Muscle of leg (tissue), 11 donors: Measurements from ENCODE around the gene PRKRA. TPM values are rescaled to one million over a fixed set of nuclear protein-coding genes. Genes with fewer than 3 reads are reported as not detected.
"Not testable (repeated sequence)": the region's sequence is repeated elsewhere in the genome, so short reads cannot be mapped to it uniquely, and the experiment has no call there.

Experiments
- DNase-seq: peaks from one replicate; pipeline ENCODE4 v3.0.0; 2013
- H3K27ac ChIP-seq: one replicate; pipeline ENCODE4 v1.5.1; 2013; ENCODE audit warnings: mild to moderate bottlenecking, low read length, control low read depth
- H3K27me3 ChIP-seq: one replicate; pipeline ENCODE4 v1.6.1; 2013; ENCODE audit warnings: low read length; ENCODE audit not compliant: control insufficient read depth, insufficient read depth
- H3K36me3 ChIP-seq: one replicate; pipeline ENCODE4 v1.6.1; 2013; ENCODE audit warnings: low read length; ENCODE audit not compliant: control insufficient read depth, insufficient read depth
- H3K4me1 ChIP-seq: one replicate; pipeline ENCODE4 v1.6.1; 2013; ENCODE audit warnings: low read length; ENCODE audit not compliant: control insufficient read depth, insufficient read depth
- H3K4me3 ChIP-seq: one replicate; pipeline ENCODE4 v1.5.1; 2013; ENCODE audit warnings: low read length, control low read depth
- H3K9me3 ChIP-seq: replicated peaks from 2 replicates; pipeline ENCODE4 v1.6.1; 2013; ENCODE audit warnings: low read depth, low read length; ENCODE audit not compliant: control insufficient read depth
- WGBS: methylation state at CpG from one replicate; pipeline ENCODE4 v1.1.5; 2013; ENCODE audit warnings: missing lambda C conversion rate; ENCODE audit not compliant: insufficient coverage; 5-methylcytosine and 5-hydroxymethylcytosine counted together
- polyA plus RNA-seq, 8 donors: library from polyadenylated mRNA; unstranded; fragments of 120-200 nt; gene quantifications; one replicate each; pipeline versions ENCODE4 v1.2.1 to v1.2.3, GENCODE V29; 2013; ENCODE audit warnings: inconsistent platforms in 1 of 8, low replicate concordance in 1 of 8; ENCODE audit not compliant: insufficient read length in 8 of 8, insufficient read depth in 1 of 8
- total RNA-seq: library from RNA; stranded (reverse); fragments of 120-200 nt; gene quantifications from one replicate; pipeline ENCODE4 v1.2.4, GENCODE V29; 2013

The PRKRA gene
- total and polyA plus RNA-seq, 9 donors = 41.0 to 56.1 (median 48.5) TPM

DNA sequence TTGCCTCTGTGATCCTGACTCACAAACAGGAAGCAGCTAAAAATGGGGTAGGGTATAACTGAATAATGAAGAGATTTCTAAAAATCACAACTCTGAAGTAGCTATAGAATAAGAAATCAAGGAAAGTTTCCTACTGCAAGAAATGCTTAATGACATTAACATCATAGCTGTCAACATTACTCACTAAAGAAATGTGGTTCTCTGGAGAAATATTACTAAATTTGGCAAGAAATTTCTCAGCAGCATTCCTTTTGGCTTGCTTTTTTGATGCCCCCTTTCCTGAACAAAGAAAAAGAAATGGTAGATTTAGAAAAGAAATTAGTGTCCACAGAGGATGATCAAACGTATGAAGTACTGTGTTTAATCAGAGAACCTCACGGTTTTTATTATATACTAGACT, 9.5 kb downstream of the PRKRA start:
- H3K9me3 ChIP-seq = no peaks in the 10 kb centered on the region
- DNase-seq = no peak
- no CpG with 5 or more reads among the region's 2 CpGs for WGBS
- peaks cover 36% of the 10 kb centered on the region for H3K36me3 ChIP-seq
- H3K4me1 ChIP-seq = no peaks in the 10 kb centered on the region
- H3K27me3 ChIP-seq = no peaks in the 10 kb centered on the region
- H3K4me3 ChIP-seq = no peak overlapping the region
- H3K27ac ChIP-seq = no peak overlapping the region

DNA sequence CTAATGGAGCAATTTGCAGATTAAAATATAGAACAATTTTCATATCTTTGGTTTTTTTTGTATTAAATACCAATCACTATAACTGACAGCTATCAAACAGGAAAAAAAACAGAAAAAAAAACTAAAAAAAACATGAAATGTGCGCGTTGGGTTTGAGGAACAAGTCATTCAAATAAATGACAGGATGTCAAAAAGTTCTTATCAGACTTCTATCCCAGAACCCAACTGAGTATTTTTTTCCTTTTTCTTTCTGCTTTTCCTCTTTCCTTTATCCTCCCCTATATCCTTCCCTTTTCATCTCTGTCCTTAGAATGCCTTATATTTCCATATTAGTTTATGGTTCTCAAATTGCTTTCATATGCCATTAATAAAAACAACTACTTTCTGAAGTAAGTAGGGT, 14.3 kb downstream of the PRKRA start:
- Histone ChIP-seq H3K4me1 (no peaks in the 10 kb centered on the region), H3K27me3 (no peaks in the 10 kb centered on the region), H3K27ac (no peak overlapping the region), H3K36me3 (peaks cover 40% of the 10 kb centered on the region), H3K9me3 (no peaks in the 10 kb centered on the region), H3K4me3 (no peak overlapping the region)
- 83% methylated on average over 2 of the region's 2 CpGs for WGBS
- no peak for DNase-seq

DNA sequence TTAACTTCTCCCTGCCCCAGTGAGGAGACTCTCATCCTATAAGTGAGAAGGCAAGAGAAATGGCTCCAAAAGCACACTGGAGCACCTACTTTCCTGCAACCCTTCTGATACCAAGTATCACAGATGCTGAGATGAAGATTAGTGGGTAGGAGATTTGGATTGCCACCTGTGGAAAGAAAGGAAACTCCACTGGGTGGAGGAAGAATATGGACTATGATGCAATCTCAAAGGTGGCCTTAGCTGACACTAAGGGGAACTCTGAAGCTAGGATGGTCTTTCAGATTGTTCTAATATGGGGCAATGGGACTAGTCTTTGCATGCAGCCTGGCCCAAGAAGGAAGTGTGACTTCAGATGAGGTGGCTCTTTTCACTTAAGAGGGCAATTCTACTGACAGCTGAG, 21.6 kb downstream of the PRKRA start:
- H3K4me1 ChIP-seq = no peaks in the 10 kb centered on the region
- no peak overlapping the region for H3K4me3 ChIP-seq
- no peak for DNase-seq
- no peaks in the 10 kb centered on the region for H3K27me3 ChIP-seq
- peaks cover 3% of the 10 kb centered on the region for H3K9me3 ChIP-seq
- H3K27ac ChIP-seq = no peak overlapping the region
- peaks cover 52% of the 10 kb centered on the region for H3K36me3 ChIP-seq

DNA sequence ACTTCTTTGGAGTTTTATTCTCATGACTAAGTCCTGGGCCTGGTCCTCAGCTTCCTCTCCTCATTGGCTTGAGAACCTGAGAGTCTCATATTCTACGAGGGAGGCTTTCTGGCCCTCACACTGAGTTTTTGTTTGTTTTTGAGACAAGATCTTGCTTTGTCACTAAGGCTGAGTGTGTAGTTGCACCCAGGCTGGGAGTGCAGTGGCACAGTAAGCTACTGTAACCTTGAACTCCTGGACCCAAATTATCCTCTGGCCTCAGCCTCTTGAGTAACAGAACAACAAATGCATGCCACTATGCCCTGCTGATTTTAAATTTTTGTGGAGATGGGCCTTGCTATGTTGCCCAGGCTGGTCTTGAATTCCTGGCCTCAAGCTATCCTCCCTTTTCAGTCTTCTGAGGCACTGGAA, 22.6 kb downstream of the PRKRA start:
- no CpG with 5 or more reads among the region's 1 CpG for WGBS
- peaks cover 44% of the 10 kb centered on the region for H3K36me3 ChIP-seq
- no peaks in the 10 kb centered on the region for H3K4me1 ChIP-seq
- no peak for DNase-seq
- H3K27ac ChIP-seq = no peak overlapping the region
- H3K27me3 ChIP-seq = no peaks in the 10 kb centered on the region
- peaks cover 3% of the 10 kb centered on the region for H3K9me3 ChIP-seq
- H3K4me3 ChIP-seq = no peak overlapping the region

DNA sequence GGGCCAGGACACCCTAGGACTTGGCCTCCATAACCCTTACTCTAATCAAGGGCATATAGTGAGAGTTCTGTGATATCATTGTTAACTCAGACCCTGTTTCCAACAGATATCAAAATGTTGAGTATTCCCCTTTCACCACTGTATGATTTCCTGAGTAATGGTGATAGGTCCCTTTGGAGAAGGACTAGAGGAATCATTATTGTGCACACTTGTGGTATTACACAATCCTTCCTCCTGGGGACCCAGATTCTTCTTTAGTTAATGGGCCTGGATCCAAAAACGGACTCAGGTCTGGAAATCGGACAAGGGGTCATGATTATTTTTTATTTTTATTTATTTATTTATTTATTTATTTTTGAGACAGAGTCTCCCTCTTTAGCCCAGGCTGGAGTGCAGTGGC, 23.5 kb downstream of the PRKRA start:
- peaks cover 3% of the 10 kb centered on the region for H3K9me3 ChIP-seq
- DNase-seq = no peak
- no CpG with 5 or more reads among the region's 2 CpGs for WGBS
- no peaks in the 10 kb centered on the region for H3K4me1 ChIP-seq
- peaks cover 41% of the 10 kb centered on the region for H3K36me3 ChIP-seq
- H3K27me3 ChIP-seq = no peaks in the 10 kb centered on the region
- H3K4me3 ChIP-seq = no peak overlapping the region
- no peak overlapping the region for H3K27ac ChIP-seq

DNA sequence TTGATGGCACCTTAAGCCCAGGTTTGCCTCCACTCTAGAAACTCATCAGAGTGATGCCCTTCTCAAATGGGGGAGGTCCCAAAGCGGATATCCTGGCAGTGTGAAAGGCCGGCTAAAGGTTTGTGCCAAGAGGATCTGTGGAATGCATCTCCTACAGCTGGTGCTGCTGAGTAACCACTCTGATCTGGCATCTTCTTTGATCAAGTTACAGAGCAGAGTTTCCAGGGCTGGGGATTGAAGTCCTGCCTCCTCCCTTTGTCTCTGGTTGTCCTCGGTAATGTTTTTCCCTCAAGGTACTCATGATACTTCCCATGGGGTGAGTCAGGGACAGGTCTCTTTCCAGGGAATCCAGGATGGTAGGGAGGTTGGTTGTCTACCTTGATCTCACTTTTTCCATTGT, 24.6 kb downstream of the PRKRA start:
- Histone ChIP-seq H3K4me3 (no peak overlapping the region), H3K4me1 (no peaks in the 10 kb centered on the region), H3K27ac (no peak overlapping the region), H3K36me3 (peaks cover 38% of the 10 kb centered on the region), H3K27me3 (no peaks in the 10 kb centered on the region), H3K9me3 (peaks cover 3% of the 10 kb centered on the region)
- no peak for DNase-seq
- WGBS = 100% methylated on average over 2 of the region's 3 CpGs

DNA sequence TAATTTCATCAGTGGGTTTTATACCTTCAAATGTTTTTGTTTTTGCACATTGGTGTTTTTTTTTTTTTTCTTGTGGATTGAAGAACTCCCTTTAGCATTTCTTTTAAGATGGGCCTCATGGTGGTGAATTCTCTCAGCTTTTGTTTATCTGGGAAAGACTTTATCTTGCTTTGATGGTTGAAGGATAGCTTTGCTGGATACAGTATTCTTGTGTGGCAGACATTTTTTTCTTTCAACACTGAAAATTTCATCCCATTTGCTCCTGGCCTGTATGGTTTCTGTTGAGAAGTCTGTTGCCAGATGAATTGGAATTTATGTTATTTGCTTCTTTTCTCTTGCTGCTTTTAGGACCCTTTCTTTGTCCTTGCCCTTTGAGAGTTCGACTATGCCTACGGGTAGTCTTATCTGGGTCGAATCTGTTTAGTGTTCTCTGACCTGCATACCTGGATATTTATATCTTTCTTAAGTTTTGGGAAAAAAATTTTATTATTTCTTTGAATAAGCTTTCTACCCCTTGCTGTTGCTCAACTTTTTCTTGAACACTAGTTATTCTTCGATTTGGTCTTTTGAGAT, 25.6 kb downstream of the PRKRA start:
- Histone ChIP-seq H3K36me3 (peaks cover 32% of the 10 kb centered on the region), H3K9me3 (peaks cover 3% of the 10 kb centered on the region), H3K4me1 (no peaks in the 10 kb centered on the region), H3K27ac (no peak overlapping the region), H3K27me3 (no peaks in the 10 kb centered on the region), H3K4me3 (no peak overlapping the region)
- no CpG with 5 or more reads among the region's 4 CpGs for WGBS
- DNase-seq = no peak

DNA sequence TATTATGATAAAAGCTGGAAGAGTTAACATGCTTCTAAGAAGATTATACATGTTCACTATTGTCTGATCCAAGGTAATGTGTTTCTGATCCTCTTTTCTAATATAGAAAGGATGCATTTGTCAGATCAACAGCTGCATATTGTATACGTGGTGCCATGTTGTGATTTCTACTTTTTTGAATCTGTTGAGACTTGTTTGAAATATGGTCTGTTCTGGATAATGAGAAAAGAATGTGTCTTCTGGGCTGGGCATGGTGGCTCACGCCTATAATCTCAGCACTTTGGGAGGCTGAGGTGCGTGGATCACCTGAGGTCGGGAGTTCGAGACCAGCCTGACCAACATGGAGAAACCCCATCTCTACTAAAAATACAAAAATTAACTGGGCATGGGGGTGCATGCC, 27.2 kb downstream of the PRKRA start:
- peaks cover 24% of the 10 kb centered on the region for H3K36me3 ChIP-seq
- not testable (repeated sequence) for DNase-seq, H3K27ac ChIP-seq, H3K4me3 ChIP-seq, H3K4me1 ChIP-seq, H3K9me3 ChIP-seq, H3K27me3 ChIP-seq
- WGBS = 100% methylated on average over 1 of the region's 5 CpGs

DNA sequence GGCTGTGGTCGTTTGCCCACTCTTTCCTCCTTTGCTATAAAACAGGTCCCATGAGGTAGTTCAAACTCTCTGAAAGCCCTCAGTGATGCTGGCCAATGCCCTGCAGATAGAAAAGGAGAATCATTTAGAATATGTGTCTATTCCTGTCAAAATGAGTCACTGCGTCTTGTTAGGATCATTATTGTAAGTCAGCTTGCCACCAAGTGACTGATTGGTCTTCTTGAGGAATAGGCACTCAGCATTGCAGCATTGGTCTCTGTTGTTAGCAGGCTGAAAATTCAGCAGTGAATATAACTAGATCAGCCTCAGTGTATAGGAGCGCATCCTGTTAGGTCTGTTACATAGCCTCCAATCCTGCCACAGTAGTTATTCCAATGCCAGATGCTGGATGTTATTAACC, 28.9 kb downstream of the PRKRA start:
- Histone ChIP-seq H3K4me1 (no peaks in the 10 kb centered on the region), H3K27me3 (no peaks in the 10 kb centered on the region), H3K4me3 (no peak overlapping the region), H3K9me3 (peaks cover 3% of the 10 kb centered on the region), H3K27ac (no peak overlapping the region), H3K36me3 (peaks cover 11% of the 10 kb centered on the region)
- no peak for DNase-seq
- WGBS = 100% methylated on average over 1 of the region's 3 CpGs

DNA sequence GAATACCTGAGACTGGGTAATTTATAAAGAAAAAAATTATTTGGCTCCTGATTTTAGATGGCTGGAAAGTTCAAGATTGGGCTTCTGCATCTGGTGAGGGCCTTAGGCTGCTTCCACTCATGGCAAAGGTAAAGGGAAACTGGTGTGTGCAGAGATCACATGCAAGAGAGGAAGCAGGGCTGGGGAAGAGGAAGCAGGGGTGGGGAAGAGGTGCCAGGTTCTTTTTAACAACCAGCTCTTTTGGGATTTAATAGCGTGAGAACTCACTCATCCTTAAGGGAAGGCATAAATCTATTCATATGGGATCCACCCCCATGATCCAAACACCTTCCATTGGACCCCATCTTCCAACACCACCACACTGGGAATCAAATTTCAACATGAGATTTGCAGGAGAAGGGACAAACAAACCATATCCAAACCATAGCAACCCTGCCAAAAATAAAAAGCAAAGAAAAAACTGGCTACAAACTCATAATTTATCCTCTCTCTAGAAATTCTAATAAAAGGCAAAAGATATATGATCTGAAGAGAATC, 30.4 kb downstream of the PRKRA start:
- Histone ChIP-seq H3K36me3 (peaks cover 4% of the 10 kb centered on the region), H3K4me1 (no peaks in the 10 kb centered on the region), H3K9me3 (peaks cover 1% of the 10 kb centered on the region), H3K27me3 (no peaks in the 10 kb centered on the region), H3K27ac (no peak overlapping the region), H3K4me3 (no peak overlapping the region)
- no CpG with 5 or more reads among the region's 1 CpG for WGBS
- DNase-seq = no peak

DNA sequence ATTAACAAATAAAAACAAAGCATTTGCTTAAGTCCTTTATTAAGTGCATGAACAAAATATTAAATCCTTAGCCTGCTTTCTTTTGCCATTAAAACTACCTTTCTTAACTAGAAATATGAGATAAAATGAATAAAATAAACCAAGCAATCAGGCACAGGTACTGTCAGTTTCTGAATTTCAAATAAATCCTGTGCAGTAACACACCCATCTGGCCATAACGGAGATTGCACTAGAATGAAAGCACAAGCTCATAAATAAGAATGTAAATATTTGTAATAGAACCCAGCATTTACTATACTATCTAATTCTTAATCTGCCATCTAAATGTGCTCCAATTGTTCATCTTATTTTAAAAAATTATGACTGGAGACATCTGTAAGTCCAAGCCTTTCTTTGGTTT, 31.9 kb downstream of the PRKRA start:
- H3K9me3 ChIP-seq = no peaks in the 10 kb centered on the region
- no CpG with 5 or more reads among the region's 1 CpG for WGBS
- H3K4me3 ChIP-seq = no peak overlapping the region
- peaks cover 3% of the 10 kb centered on the region for H3K4me1 ChIP-seq
- H3K27ac ChIP-seq = no peak overlapping the region
- no peak for DNase-seq
- H3K36me3 ChIP-seq = peaks cover 4% of the 10 kb centered on the region
- no peaks in the 10 kb centered on the region for H3K27me3 ChIP-seq
